Nephron progenitor cell (in vitro differentiated cells): ENCODE measurements around the gene HPGD.
"Not testable (repeated sequence)": the region's sequence is repeated elsewhere in the genome, so short reads cannot be mapped to it uniquely, and the experiment has no call there.

Source experiments
- DNase-seq: peaks from one replicate; pipeline ENCODE4 v3.0.0; 2021
- H3K27ac Mint-ChIP-seq: 2 replicates; pipeline ENCODE4 v1.8.0; 2021; ENCODE audit warnings: mild to moderate bottlenecking, moderate library complexity, mixed read lengths
- H3K27me3 Mint-ChIP-seq: 2 replicates; pipeline ENCODE4 v1.8.0; 2021; ENCODE audit warnings: mild to moderate bottlenecking, low read depth, mixed read lengths; ENCODE audit not compliant: poor library complexity
- H3K36me3 Mint-ChIP-seq: 2 replicates; pipeline ENCODE4 v1.8.0; 2021; ENCODE audit warnings: low read depth, mixed read lengths
- H3K4me1 Mint-ChIP-seq: 2 replicates; pipeline ENCODE4 v1.8.0; 2021; ENCODE audit warnings: mixed read lengths
- H3K4me3 Mint-ChIP-seq: 2 replicates; pipeline ENCODE4 v1.8.0; 2021; ENCODE audit warnings: mild to moderate bottlenecking, moderate library complexity, mixed read lengths
- H3K9me3 Mint-ChIP-seq: 2 replicates; pipeline ENCODE4 v1.8.0; 2021; ENCODE audit warnings: mild to moderate bottlenecking, moderate library complexity, mixed read lengths
- TF ChIP-seq, protein P1 (sequence below): fragments of 200-600 bp; sonication (generic); IDR thresholded peaks from 2 replicates; pipeline ENCODE4 v1.5.0; 2021; ENCODE audit warnings: antibody characterized with exemption

The HPGD gene

DNA sequence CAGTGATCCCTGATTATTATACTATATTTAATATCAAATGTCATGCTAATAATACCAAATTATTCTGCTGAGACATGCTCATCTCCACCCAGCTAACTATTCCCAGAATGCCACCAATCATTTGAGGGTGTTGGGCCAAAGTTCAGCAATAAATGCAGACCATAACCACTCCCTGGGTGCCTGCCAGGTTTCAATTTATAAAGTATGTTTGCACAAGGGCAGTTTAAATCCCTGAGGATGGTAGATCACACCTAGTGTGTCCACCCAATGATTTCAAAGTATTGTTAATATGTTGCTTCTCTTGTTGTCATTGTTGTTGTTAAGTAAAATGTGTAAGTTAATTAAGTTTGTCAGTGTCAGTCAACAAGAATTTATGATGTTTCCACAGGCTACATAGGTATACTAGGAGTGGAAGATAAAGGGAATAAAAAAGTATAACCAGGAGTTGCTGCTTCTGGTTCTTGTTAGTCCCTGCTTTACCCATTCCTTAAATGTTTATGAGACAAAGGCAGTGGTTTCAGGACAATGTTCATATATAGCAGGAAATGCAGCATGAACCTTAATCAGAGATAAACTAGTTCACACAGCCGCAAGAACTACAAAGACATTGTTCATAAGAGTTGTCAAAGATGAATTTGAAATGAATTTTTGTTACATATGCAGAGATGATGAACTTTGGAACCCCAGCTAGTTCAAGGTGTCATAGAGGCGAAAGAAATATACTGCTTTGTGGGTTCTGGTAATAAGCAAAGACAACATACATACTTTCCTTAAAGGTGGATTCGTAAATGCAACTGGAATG is 25.5 kb downstream of the HPGD start:
- H3K9me3 Mint-ChIP-seq, result no peaks in the 10 kb centered on the region
- peak overlapping the region; percentile 90 for H3K27ac Mint-ChIP-seq
- TF ChIP-seq, protein P1, sequence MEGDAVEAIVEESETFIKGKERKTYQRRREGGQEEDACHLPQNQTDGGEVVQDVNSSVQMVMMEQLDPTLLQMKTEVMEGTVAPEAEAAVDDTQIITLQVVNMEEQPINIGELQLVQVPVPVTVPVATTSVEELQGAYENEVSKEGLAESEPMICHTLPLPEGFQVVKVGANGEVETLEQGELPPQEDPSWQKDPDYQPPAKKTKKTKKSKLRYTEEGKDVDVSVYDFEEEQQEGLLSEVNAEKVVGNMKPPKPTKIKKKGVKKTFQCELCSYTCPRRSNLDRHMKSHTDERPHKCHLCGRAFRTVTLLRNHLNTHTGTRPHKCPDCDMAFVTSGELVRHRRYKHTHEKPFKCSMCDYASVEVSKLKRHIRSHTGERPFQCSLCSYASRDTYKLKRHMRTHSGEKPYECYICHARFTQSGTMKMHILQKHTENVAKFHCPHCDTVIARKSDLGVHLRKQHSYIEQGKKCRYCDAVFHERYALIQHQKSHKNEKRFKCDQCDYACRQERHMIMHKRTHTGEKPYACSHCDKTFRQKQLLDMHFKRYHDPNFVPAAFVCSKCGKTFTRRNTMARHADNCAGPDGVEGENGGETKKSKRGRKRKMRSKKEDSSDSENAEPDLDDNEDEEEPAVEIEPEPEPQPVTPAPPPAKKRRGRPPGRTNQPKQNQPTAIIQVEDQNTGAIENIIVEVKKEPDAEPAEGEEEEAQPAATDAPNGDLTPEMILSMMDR, result no peak
- peaks cover 44% of the 10 kb centered on the region for H3K4me1 Mint-ChIP-seq
- H3K4me3 Mint-ChIP-seq, result peak overlapping the region; percentile 3
- DNase-seq, result no peak
- H3K27me3 Mint-ChIP-seq, result no peaks in the 10 kb centered on the region
- no peaks in the 10 kb centered on the region for H3K36me3 Mint-ChIP-seq

DNA sequence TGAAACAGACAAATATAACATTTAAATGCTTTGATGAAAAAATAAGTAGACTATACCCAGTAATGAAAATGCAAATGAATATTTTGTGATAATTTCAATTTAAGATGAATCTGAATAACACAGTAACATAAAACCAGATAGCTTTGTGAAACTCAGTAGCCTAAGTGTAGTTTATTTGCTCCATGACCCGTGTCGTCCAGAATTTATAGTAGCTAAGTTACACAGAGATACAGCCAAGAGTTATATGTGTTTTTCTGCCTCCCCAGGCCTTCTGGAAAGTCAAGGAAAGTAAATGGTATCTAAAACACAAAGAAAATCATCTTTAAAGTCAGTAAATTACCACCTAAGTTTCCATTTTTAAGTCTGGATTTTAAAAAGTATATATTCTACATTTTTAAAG is 26.7 kb downstream of the HPGD start:
- H3K27me3 Mint-ChIP-seq, result no peaks in the 10 kb centered on the region
- no peaks in the 10 kb centered on the region for H3K9me3 Mint-ChIP-seq
- H3K27ac Mint-ChIP-seq, result peak overlapping the region; percentile 84
- peak overlapping the region; percentile 28 for H3K4me3 Mint-ChIP-seq
- no peaks in the 10 kb centered on the region for H3K36me3 Mint-ChIP-seq
- DNase-seq, result no peak
- TF ChIP-seq, protein P1, result no peak
- H3K4me1 Mint-ChIP-seq, result peaks cover 44% of the 10 kb centered on the region

DNA sequence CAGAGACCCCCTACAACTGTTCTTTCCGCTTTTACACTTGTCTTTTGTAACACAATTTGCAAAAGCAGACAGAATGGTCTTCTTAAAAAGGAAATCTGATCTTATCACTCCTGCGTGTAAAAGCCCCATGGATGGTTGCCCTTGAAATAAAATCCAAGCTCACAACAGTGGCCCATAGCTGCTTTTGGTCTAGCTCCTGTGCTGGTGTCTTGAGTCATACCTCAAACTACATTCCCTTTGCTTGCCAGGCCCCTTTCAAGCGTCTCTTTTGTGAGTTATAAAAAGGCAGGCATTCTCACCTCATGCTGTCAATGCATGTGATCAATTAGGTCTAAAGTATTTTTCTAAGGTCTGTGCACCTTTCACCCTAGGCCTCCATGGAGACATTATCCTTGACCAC is 27.6 kb downstream of the HPGD start:
- DNase-seq, result no peak
- Mint-ChIP-seq H3K4me1 (peaks cover 44% of the 10 kb centered on the region), H3K27ac (peak overlapping the region; percentile 84), H3K36me3 (no peaks in the 10 kb centered on the region), H3K9me3 (no peaks in the 10 kb centered on the region), H3K4me3 (peak overlapping the region; percentile 63), H3K27me3 (no peaks in the 10 kb centered on the region)
- TF ChIP-seq, protein P1, result no peak

DNA sequence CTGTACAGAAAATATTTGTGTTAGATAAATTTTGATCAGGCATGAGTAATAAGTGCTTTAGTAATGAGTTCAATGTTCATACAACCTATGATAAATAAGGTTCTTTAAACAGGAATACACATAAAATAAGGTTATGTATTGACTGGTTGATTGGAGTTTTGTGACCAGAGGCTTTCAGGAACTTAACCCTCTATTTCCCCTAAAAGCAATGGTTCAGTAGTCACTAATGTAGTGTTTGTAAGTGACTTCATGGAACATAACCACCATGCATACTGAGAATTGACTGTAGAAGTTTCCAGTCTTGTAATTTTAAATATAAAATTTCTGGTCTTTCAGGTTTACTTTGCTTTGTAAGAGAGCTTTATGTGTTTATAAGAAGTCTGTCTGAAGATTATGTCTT is 28.1 kb downstream of the HPGD start:
- no peaks in the 10 kb centered on the region for H3K27me3 Mint-ChIP-seq
- H3K36me3 Mint-ChIP-seq, result no peaks in the 10 kb centered on the region
- H3K4me3 Mint-ChIP-seq, result no peak overlapping the region
- no peaks in the 10 kb centered on the region for H3K9me3 Mint-ChIP-seq
- H3K4me1 Mint-ChIP-seq, result peaks cover 44% of the 10 kb centered on the region
- TF ChIP-seq, protein P1, result no peak
- peak overlapping the region; percentile 84 for H3K27ac Mint-ChIP-seq
- no peak for DNase-seq

DNA sequence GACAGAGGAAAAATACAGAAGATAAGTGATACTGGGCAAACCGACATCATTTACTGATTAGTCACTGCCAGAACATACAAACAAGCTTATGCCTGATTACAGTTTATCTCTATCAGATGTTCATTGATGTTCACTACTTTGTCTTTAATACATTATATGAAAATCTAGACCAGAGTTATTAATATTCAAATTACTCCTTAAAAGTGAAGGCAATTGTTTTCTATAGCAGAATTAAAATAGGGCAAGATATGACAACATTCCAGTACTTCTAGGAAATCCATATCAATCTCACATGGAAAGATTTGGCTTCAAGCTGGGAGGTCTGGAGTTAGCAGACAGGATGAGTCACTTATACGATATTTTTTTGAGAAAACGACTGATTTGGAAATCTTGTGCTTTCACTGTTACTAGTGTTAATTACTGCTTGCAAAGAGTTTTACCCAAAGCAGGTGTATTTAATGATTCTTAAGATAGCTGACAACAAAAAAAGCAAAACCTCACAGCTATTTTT is 31.8 kb downstream of the HPGD start:
- Mint-ChIP-seq H3K4me3 (no peak overlapping the region), H3K9me3 (no peaks in the 10 kb centered on the region), H3K36me3 (no peaks in the 10 kb centered on the region), H3K27me3 (no peaks in the 10 kb centered on the region), H3K27ac (no peak overlapping the region), H3K4me1 (peaks cover 25% of the 10 kb centered on the region)
- TF ChIP-seq, protein P1, result no peak
- DNase-seq, result no peak

DNA sequence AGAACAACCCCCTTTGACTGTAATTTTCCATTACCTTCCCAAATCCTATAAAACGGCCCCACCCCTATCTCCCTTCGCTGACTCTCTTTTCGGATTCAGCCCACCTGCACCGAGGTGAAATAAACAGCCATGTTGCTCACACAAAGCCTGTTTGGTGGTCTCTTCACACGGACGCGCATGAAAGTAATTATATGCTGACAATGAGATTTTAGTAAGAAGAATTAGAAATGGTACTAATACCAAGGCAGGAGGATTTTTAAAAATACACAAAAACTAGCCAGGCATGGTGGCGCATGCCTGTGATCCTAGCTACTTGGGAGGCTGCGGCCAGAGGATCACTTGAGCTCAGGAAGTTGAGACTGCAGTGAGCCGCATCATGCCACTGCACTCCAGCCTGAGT is 33.9 kb downstream of the HPGD start:
- not testable (repeated sequence) for H3K9me3 Mint-ChIP-seq, DNase-seq, H3K27ac Mint-ChIP-seq, H3K27me3 Mint-ChIP-seq, H3K36me3 Mint-ChIP-seq, H3K4me3 Mint-ChIP-seq, H3K4me1 Mint-ChIP-seq
